GM12864 (cell line): ENCODE data around the gene SPC24.
A peak's percentile ranks its signal among the peaks of the same experiment; 100 is the strongest.
"Not testable (repeated sequence)": the region's sequence is repeated elsewhere in the genome, so short reads cannot be mapped to it uniquely, and the experiment has no call there.

ENCODE experiments used
- DNase-seq: peaks from one replicate; pipeline ENCODE4 v3.0.0-alpha.2; 2011; ENCODE audit warnings: low read depth
- H3K4me3 ChIP-seq: 2 replicates; pipeline ENCODE4 v1.5.1; 2011; ENCODE audit warnings: mild to moderate bottlenecking, low read depth, low read length, control low read depth
- CTCF ChIP-seq: IDR thresholded peaks from 2 replicates; pipeline ENCODE4 v1.5.1; 2011; ENCODE audit warnings: low read depth, mild to moderate bottlenecking, moderate library complexity, low read length, control low read depth, inconsistent platforms; ENCODE audit errors: missing control alignments

Gene SPC24

GRCh38 chr19:11136400-11137101 lies 19.0 kb downstream of the SPC24 start:
- TF ChIP-seq CTCF, result no peak

DNA sequence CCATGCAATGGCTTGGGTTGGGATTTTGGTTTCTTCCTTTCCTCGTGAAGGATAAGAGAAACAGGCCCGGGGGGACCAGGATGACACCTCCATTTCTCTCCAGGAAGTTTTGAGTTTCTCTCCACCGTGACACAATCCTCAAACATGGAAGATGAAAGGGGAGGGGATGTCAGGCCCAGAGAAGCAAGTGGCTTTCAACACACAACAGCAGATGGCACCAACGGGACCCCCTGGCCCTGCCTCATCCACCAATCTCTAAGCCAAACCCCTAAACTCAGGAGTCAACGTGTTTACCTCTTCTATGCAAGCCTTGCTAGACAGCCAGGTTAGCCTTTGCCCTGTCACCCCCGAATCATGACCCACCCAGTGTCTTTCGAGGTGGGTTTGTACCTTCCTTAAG lies 24.1 kb downstream of the SPC24 start:
- no peak for TF ChIP-seq CTCF
- H3K4me3 ChIP-seq, result no peak overlapping the region
- no peak for DNase-seq

More at GRCh38 chr19:11136400-11137101, 19.0 kb downstream of the SPC24 start:
- no peak overlapping the region for H3K4me3 ChIP-seq
- no peak for DNase-seq

DNA sequence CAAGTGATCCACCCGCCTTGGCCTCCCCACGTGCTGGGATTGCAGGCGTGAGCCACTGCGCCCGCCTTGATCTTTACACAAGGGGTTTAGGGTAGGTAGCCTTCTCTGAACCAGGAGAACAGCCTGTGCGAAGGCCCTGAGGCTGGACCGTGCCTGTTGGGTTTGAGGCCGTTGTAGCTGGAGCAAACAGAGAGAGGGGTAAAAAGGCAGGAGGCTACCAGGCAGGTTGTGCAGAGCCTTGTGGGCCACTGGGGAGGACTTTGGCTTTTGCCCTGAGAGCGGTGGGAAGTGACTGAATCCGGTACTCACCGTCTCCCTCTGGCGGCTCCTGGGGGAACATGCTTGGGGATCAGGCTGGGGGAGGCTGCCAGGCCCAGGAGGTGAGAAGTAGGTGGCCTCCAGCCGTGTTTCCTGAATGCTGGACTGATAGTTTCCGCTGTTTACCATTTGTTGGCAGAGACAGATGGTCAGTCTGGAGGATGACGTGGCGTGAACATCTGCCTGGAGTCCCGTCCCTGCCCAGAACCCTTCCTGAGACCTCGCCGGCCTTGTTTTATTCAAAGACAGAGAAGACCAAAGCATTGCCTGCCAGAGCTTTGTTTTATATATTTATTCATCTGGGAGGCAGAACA lies 24.6 kb downstream of the SPC24 start:
- H3K4me3 ChIP-seq, result no peak overlapping the region
- TF ChIP-seq CTCF, result peak; percentile 97
- DNase-seq, result no peak

DNA sequence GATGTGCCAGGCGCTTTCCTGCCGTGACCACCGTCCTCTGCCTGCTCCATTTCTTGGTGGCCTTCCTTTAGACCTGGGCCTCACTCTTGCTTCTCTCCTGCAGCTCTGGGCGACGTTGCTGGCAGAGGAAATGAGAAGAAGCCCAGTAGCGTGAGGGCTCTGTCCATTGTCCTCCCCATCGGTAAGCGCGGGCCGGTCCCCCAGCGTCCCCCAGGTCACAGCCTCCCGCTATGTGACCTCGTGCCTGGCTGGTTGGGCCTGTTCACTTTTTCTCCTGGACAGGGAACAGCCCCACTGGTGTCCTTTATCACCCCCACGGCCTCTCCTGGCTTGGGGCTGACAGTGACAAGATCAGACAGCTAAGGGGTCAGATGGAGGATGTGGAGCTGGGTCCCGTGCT lies 27.7 kb downstream of the SPC24 start:
- H3K4me3 ChIP-seq, result no peak overlapping the region
- no peak for TF ChIP-seq CTCF
- DNase-seq, result no peak

DNA sequence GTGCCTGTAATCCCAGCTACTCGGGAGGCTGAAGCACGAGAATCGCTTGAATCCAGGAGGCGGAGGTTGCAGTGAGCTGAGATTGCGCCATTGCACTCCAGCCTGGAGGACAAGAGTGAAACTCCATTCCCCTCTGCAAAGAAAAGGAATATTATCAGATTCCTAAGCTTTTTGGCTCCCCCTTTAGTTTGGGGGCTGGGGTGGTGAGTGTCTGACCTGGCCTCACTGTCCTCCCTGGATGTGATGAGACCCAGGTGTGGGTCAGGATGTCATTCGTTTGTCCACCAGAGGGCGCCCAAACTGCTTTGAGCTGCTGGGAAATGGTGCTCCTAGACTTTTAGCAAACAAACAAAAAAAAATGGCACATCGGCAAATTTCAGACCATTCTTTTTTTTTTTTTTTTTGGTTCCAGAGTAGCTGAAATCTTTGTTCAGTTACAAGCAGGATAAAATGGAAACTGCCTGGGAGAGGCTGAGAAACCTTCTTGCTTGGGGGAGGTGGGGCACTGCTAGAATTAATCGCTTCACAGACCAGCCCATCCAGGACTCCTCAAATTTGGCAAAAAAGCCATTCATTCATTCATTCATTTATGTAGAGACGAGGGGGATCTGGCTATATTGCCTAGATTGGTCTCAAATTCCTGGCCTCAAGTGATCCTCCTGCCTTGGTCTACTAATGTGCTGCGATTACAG lies 29.4 kb downstream of the SPC24 start:
- no peak overlapping the region for H3K4me3 ChIP-seq
- peak; percentile 76 for TF ChIP-seq CTCF
- DNase-seq, result no peak

DNA sequence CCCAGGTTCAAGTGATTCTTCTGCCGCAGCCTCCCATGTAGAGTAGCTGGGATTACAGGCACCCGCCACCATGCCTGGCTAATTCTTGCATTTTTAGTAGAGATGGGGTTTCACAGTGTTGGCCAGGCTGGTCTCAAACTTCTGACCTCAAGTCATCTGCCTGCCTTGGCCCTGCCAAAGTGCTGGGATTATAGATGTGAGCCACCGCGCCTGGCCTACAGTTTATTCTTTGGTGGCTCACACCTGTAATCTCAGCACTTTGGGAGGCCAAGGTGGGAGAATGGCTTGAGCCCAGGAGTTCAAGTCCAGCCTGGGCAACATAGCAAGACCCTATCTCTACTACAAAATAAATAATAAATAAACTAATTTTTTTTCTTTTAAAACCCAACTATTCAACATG lies 31.4 kb downstream of the SPC24 start:
- DNase-seq, H3K4me3 ChIP-seq: not testable (repeated sequence)

- no peak overlapping the region for H3K4me3 ChIP-seq
- TF ChIP-seq CTCF, result no peak
- no peak for DNase-seq
Measured at GRCh38 chr19:11123114-11123513, 32.5 kb downstream of the SPC24 start.

- not testable (repeated sequence) for DNase-seq, H3K4me3 ChIP-seq
Measured at GRCh38 chr19:11121963-11122362, 33.6 kb downstream of the SPC24 start.
